HG02852 (cell line): ENCODE measurements around the gene ATP11A.
"Not testable (repeated sequence)": the region's sequence is repeated elsewhere in the genome, so short reads cannot be mapped to it uniquely, and the experiment has no call there.

ENCODE experiments used
- ATAC-seq: cut with Tn5 transposase; IDR thresholded peaks from one replicate; pipeline ENCODE4 v1.9.1; 2021; ENCODE audit warnings: mild to moderate bottlenecking, moderate library complexity; ENCODE audit not compliant: unreplicated experiment

Gene ATP11A

GRCh38 chr13:112772929-112773328, 83.1 kb downstream of the ATP11A start:
- ATAC-seq = no peak

DNA sequence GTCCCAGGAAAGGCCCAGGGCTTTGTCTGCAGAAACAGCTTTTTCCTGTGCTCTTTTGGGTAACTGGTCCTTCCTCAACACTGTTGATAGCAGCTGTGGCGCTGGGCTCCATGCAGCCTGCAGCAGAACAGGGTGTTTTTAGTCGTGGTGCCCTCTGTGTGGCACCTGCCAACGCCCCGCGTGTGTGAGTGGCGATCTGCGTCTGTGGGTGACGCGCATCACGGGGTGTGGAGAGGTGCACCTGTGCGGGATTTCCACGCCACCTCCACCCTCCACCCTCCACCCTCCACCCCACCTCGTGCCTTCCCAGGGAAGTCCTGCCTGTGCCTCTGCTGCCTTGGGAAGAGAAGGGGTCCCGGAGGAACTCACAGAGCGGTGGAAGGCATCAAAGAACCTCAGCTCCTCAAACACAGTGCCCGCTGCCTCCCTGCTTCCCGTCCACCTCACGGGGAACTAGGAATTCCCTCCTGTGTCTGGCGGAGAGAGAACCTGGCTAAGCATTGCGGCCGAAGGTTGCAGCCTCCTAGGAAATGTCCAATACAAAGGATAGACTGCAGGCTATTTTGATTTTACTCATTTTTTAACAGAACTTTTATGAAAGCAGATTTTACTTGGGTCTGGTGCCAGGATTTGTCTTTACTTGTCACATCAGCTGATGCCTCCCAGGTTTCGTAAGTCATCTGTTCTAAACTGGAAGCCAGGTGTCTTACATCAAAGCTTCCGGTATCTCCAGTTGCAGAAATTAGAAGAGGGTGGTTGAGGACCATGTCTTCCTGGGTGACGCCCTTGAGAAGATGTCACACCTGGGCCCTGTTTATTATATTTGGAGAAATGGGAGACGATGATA, 84.0 kb downstream of the ATP11A start:
- no peak for ATAC-seq

DNA sequence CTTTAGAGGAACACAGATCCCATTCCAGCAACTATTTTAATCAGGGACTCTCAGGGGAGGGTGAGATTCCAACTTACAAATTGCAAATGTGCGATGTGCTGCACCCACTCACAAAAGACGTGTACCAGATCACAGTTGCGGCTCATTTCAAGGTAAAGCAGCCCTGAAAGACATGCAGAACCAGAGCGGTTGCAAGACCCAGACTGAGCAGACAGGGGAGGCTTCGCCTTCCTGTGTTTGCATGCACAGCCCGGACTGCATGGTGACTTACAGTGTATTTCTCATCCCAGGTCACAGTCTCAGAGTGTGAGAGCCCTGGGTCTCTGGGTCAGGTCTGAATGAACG, 84.6 kb downstream of the ATP11A start:
- ATAC-seq = no peak

GRCh38 chr13:112774829-112775565, 85.2 kb downstream of the ATP11A start:
- no peak for ATAC-seq

- no peak for ATAC-seq
These were observed 86.0 kb downstream of the ATP11A start for GRCh38 chr13:112775791-112776279.

DNA sequence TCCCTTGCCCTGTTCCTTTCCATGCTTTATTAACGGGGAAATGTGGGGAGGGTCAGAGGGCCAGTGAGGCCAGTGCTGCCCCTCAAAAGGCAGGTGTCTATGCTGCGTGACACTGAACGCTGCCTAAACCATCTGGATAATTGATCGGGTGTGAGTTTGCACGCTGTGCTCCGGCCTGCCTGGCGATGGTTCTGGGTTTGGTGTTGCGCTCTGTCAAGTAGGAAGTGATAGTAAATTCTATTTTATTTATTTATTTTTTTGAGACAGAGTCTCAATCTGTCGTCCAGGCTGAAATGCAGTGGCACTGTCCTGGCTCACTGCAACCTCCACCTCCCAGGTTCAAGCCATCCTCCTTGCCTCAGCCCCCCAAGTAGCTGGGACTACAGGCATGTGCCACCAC, 86.5 kb downstream of the ATP11A start:
- ATAC-seq = no peak

- no peak for ATAC-seq
These were observed 87.1 kb downstream of the ATP11A start for GRCh38 chr13:112776971-112777370.

GRCh38 chr13:112777637-112778406, 88.0 kb downstream of the ATP11A start:
- ATAC-seq = no peak

DNA sequence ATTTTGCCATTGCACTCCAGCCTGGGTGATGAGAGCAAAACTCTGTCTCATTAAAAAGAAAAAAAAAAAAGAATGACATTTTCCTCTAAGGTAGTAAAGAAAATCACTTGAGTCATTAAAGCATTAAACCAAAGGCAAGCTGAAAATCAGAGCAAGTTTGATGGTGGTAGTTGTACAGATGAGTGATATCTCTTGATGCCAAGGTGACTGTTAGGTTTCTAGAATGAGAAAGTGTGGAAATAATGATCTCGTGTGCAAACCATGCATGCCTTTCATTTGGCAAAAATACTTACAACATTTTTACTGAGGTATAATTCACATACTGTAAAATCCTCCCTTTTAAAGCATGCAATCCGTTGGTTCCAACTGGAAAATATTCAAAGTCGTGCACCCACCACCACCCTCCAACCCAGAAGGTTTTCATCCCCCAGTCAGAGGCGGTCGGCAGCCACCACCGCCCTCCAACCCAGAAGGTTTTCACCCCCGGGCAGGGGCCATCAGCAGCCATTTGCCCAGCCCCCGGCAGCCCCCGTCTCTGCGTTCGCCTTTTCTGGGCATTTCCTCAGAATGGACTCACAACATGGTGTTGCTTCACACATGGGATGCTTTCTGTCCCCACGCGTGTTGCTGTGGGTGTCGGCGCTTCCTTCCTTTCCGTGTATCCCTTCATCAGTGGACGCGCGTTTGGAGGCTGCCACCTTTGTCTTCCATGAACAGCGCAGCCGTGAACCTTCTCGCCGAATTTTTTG, 90.2 kb downstream of the ATP11A start:
- ATAC-seq = no peak

GRCh38 chr13:112781287-112781686, 91.4 kb downstream of the ATP11A start:
- ATAC-seq = no peak

DNA sequence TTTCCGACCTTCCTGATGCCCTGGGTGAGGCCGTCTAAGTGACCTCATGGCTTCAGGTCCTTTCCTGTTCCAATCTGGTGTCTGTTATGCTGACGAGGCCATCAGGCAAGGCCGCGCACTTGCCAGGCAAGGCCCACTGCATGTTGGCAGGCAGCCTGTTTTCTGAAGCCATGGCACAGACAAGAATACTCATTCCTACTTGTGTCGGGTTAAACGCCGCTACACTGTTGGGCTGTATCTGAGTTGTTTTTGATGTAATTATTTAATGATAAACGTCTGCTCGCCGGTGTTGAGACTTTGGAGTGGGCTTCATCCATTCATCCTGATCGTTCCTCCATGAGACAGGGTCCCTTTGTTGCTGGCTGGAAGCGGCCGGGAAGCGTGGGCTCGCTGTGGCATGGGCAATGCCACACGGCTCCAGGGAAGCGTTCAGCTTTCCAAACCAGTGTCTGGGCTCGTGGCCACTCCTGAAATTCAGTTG, 92.1 kb downstream of the ATP11A start:
- no peak for ATAC-seq

GRCh38 chr13:112782429-112783010, 92.7 kb downstream of the ATP11A start:
- ATAC-seq = no peak

DNA sequence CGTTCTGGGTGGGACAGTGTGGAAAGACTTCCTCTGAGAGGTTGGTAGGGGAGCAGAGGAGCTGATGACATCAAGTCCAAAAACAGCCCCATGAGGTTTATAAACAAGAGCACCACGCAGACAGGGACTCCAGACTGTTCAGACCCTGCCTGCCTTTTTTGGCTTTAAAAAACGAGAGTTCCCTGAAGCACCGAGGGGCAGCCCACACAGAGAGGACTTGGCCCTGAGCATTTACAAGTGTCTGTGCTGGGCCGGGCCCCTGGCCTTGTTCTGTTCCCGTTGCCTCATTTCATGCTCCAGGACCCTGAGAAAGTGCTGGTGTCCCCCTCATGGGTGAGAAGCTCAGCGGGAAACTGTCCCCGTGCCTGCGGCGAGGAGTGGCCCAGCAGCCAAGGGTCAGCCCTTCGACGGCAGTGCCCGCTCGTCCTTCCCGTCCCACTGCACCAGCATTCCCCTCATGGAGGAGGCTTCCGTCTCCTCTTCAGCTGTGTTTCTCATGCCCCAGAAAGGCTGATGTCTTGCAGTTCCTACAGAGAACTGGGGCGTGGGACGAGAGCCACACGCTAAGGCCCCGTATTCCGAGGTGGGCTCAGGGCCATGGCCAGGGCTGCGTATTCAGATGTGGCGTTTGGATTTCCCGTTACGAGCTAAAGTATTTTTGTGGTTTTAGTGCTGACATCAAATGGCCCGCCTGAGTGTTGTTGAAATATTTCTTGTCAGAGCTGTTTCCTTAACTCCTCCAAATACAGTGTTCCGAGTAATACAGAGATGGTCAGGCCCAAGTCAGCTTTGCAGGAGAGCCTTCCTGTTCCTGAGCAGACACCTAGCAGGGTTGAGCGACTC, 93.5 kb downstream of the ATP11A start:
- no peak for ATAC-seq

DNA sequence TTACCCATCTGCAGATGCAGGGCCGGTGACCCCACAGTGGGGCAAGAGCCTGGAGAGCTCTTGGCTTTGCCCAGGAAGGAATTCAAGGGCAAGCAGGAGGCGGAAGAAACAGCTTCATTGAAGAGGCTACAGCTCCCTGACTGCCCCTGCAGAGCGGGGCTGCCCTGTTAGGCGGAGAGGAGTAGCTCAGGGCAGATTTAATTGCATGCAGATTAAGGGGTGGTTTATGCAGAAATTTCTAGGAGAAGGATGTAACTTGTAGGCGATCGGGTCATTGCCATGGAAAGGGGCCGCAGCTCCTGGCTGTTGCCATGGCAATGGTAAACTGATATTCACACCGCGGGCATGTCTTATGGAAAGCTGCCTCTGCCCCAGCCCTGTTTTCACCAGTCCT, 94.1 kb downstream of the ATP11A start:
- no peak for ATAC-seq

GRCh38 chr13:112784811-112785482, 95.1 kb downstream of the ATP11A start:
- ATAC-seq = no peak

DNA sequence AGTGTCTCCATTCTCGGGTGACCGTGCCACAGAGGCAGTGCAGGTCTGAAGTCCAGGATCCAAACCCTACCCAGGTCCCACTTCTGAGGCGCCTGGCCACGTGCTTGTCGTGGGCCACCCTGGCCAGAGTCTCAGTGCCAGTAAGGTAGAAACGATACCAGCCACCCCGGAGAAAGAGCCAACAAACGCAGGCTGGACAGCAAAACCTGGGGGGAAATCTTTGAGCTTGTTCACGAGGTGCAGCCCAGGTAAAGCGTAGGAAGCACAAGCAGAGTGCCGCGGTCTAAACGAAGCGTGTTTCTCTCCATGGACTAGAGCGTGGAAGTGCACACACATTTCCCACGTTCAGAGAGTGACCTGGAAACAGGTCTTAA, 95.6 kb downstream of the ATP11A start:
- ATAC-seq = no peak

DNA sequence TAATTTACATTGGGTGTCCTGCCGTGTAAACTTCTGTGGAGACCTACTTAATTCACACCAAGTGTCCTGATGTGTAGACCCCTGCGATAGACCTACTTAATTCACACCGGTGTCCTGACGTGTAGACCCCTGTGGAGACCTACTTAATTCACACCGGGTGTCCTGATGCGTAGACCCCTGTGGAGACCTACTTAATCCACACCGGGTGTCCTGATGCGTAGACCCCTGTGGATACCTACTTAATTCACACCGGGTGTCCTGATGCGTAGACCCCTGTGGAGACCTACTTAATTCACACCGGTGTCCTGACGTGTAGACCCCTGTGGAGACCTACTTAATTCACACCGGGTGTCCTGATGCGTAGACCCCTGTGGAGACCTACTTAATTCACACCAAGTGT, 97.0 kb downstream of the ATP11A start:
- ATAC-seq = not testable (repeated sequence)

- ATAC-seq = no peak
These were observed 101.2 kb downstream of the ATP11A start for GRCh38 chr13:112790735-112791641.
